Activated B cell treated with CpG ODN at 0.5 μM for 24 hours (primary cell): Measurements from ENCODE around the gene AK3. TPM values are rescaled to one million over a fixed set of nuclear protein-coding genes. Genes with fewer than 3 reads are reported as not detected.

Experiments used
- ATAC-seq: fragments of 200-7000 bp; cut with Tn5 transposase; one replicate; pipeline ENCODE4 v1.10.0; 2021; ENCODE audit warnings: low read depth, mild to moderate bottlenecking, moderate library complexity
- CTCF ChIA-PET: fragments of 350-600 bp; sonication (Branson Sonifier 250); formaldehyde crosslinking; loops from one replicate; lab custom pipeline; 2021; ENCODE audit warnings: antibody characterized with exemption; lab: Charles Lee
- POLR2A ChIA-PET: fragments of 350-600 bp; sonication (Branson Sonifier 250); formaldehyde crosslinking; loops from one replicate; lab custom pipeline; 2021; ENCODE audit warnings: antibody characterized with exemption; lab: Charles Lee
- DNase-seq: peaks from one replicate; pipeline ENCODE4 v3.0.0; 2022
- H3K27ac Mint-ChIP-seq: one replicate; pipeline ENCODE4 v1.8.0; 2020; ENCODE audit warnings: mixed read lengths
- H3K27me3 Mint-ChIP-seq: one replicate; pipeline ENCODE4 v1.8.0; 2021; ENCODE audit warnings: mixed read lengths
- H3K36me3 Mint-ChIP-seq: one replicate; pipeline ENCODE4 v1.8.0; 2021; ENCODE audit warnings: low read depth, mixed read lengths
- H3K4me1 Mint-ChIP-seq: one replicate; pipeline ENCODE4 v1.8.0; 2021; ENCODE audit warnings: mixed read lengths
- H3K4me3 Mint-ChIP-seq: one replicate; pipeline ENCODE4 v1.8.0; 2020; ENCODE audit warnings: mild to moderate bottlenecking, mixed read lengths
- H3K9me3 Mint-ChIP-seq: one replicate; pipeline ENCODE4 v1.8.0; 2020; ENCODE audit warnings: mixed read lengths
- CTCF ChIP-seq: fragments of 200-600 bp; IDR thresholded peaks from one replicate; pipeline ENCODE4 v1.8.0; 2022; ENCODE audit warnings: antibody characterized with exemption, mild to moderate bottlenecking
- intact Hi-C: fragments of 100-400 bp; cut with micrococcal nuclease; formaldehyde crosslinking; loops from one replicate; pipeline ENCODE4 v1.15.1; 2024
- total RNA-seq: library from RNA; stranded (reverse); gene quantifications from 2 replicates; pipeline ENCODE4 v1.2.3, GENCODE V29; 2022

Gene AK3
- total RNA-seq, 1 donor from 2014 or later: 16.9 TPM

- no peak for DNase-seq
- no peak overlapping the region for H3K4me3 Mint-ChIP-seq
- H3K4me1 Mint-ChIP-seq: peaks cover 3% of the 10 kb centered on the region
- POLR2A ChIA-PET: no interaction called here
- CTCF ChIA-PET: no interaction called here
- ATAC-seq: no peak
- no peaks in the 10 kb centered on the region for H3K27me3 Mint-ChIP-seq
- H3K9me3 Mint-ChIP-seq: no peaks in the 10 kb centered on the region
- H3K36me3 Mint-ChIP-seq: peaks cover 65% of the 10 kb centered on the region
- no peak for TF ChIP-seq CTCF
- intact Hi-C loops: no loop called here
- H3K27ac Mint-ChIP-seq: no peak overlapping the region
Observed at GRCh38 chr9:4721736-4722135, 19.3 kb downstream of the AK3 start.

GRCh38 chr9:4718911-4719310, 22.1 kb downstream of the AK3 start:
- H3K4me3 Mint-ChIP-seq: no peak overlapping the region
- intact Hi-C loops: no loop called here
- DNase-seq (no peak), ATAC-seq (no peak)
- ChIA-PET POLR2A (interaction anchor here (0.7 kb wide), 1 partner anchor 16 kb away, joined by 10 read pairs; no protein-coding TSS in a partner anchor), CTCF (interaction anchor here (0.8 kb wide), 1 partner anchor 43 kb away, joined by 3 read pairs; no protein-coding TSS in a partner anchor)
- no peak overlapping the region for H3K27ac Mint-ChIP-seq
- peaks cover 4% of the 10 kb centered on the region for H3K4me1 Mint-ChIP-seq
- no peaks in the 10 kb centered on the region for H3K27me3 Mint-ChIP-seq
- TF ChIP-seq CTCF: no peak
- peaks cover 71% of the 10 kb centered on the region for H3K36me3 Mint-ChIP-seq
- peaks cover 2% of the 10 kb centered on the region for H3K9me3 Mint-ChIP-seq

GRCh38 chr9:4717815-4718214, 23.2 kb downstream of the AK3 start:
- no peak overlapping the region for H3K4me3 Mint-ChIP-seq
- CTCF ChIA-PET: interaction anchor here (0.6 kb wide), 1 partner anchor 10 kb away, joined by 3 read pairs; no protein-coding TSS in a partner anchor
- peaks cover 4% of the 10 kb centered on the region for H3K9me3 Mint-ChIP-seq
- H3K27me3 Mint-ChIP-seq: no peaks in the 10 kb centered on the region
- ATAC-seq: no peak
- POLR2A ChIA-PET: no interaction called here
- no peak for DNase-seq
- TF ChIP-seq CTCF: no peak
- peaks cover 77% of the 10 kb centered on the region for H3K36me3 Mint-ChIP-seq
- no peak overlapping the region for H3K27ac Mint-ChIP-seq
- H3K4me1 Mint-ChIP-seq: peaks cover 4% of the 10 kb centered on the region
- intact Hi-C loops: no loop called here

- Mint-ChIP-seq H3K27me3 (no peaks in the 10 kb centered on the region), H3K27ac (peak overlapping the region; percentile 4), H3K9me3 (peaks cover 4% of the 10 kb centered on the region), H3K36me3 (peaks cover 75% of the 10 kb centered on the region), H3K4me3 (no peak overlapping the region), H3K4me1 (peaks cover 4% of the 10 kb centered on the region)
- ATAC-seq: no peak
- ChIA-PET CTCF (no interaction called here), POLR2A (no interaction called here)
- intact Hi-C loops: no loop called here
- no peak for TF ChIP-seq CTCF
- no peak for DNase-seq
Observed at GRCh38 chr9:4716163-4716562, 24.8 kb downstream of the AK3 start.

- H3K27ac Mint-ChIP-seq: no peak overlapping the region
- H3K27me3 Mint-ChIP-seq: no peaks in the 10 kb centered on the region
- ChIA-PET POLR2A (no interaction called here), CTCF (no interaction called here)
- no peak for TF ChIP-seq CTCF
- H3K9me3 Mint-ChIP-seq: peaks cover 4% of the 10 kb centered on the region
- intact Hi-C loops: no loop called here
- no peak overlapping the region for H3K4me3 Mint-ChIP-seq
- H3K36me3 Mint-ChIP-seq: peaks cover 78% of the 10 kb centered on the region
- no peak for ATAC-seq
- DNase-seq: no peak
- H3K4me1 Mint-ChIP-seq: peaks cover 4% of the 10 kb centered on the region
Observed at GRCh38 chr9:4714266-4715016, 26.6 kb downstream of the AK3 start.
